Effector CD4-positive, alpha-beta T cell (primary cell): Measurements from ENCODE around the gene WDR53.
"Not testable (repeated sequence)": the region's sequence is repeated elsewhere in the genome, so short reads cannot be mapped to it uniquely, and the experiment has no call there.

Experiments used
- DNase-seq: peaks from one replicate; pipeline ENCODE4 v3.0.0-alpha.2; 2020

Gene WDR53

DNA sequence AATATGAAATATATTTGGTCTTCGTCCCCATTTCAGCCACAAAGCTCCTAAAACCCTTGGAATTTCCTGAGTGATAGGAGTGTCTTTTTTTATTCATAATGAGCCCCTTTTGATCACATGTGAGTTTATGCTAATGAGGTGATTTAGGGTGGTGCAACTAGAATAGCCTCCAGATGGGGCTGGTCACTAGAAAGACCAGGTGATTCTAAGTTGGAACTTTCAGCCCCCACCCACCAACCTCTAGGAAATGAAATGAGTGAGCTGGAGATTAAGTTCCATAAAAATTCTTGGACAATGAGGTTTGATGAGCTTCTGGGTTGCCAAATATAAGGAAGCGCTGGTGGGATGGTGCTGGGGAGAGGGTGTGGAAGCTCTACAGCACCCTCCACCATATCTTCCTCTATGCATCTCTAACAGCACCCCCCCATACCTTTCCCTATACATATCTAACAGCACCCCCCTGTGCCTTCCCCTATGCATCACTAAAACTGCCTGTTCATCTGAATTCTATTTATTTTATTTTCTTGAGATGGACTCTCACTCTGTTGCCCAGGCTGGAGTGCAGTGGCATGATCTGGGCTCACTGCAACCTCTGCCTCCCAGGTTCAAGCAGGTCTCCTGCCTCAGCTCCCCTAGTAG is 51.1 kb downstream of the WDR53 start:
- no peak for DNase-seq

DNA sequence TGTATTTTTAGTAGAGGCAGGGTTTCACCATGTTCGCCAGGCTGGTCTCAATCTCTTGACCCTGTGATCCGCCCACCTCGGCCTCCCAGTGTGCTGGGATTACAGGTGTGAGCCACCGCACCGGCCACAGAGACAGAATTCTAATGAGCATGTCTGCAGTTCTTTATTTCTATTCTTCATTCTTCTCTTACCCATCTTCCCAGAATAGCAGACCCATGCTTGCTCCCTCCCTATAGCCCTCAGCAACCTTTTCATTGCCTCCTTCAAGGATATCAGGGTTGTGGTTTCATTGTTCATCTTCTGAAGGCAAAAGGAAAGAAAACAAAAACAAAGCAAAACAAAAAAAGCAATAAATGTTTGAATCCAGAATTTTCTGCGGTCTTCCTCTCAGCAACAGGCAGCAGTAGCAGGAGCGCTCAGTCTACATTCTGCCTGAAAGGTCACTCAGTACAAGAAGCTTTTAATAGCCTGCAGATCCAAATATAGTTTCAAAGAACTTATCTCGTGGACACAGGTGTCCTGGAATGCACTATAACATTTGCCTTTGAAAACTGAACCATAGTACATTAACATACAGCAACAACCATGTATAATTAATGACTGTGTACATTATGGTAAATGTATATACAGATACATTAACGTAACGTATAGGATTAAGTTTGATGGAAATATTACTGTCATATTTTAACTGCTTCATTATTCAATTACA is 53.3 kb downstream of the WDR53 start, which contains the start of gene SMCO1:
TSS of gene SMCO1 (minus strand) at position 434 of the 709 bp plus-strand sequence. CDS start at position 297, 137 bp downstream.
- DNase-seq = no peak

GRCh38 chr3:196514350-196514716 is 54.0 kb downstream of the WDR53 start:
- DNase-seq = no peak

GRCh38 chr3:196513697-196514349 is 54.5 kb downstream of the WDR53 start:
- no peak for DNase-seq

DNA sequence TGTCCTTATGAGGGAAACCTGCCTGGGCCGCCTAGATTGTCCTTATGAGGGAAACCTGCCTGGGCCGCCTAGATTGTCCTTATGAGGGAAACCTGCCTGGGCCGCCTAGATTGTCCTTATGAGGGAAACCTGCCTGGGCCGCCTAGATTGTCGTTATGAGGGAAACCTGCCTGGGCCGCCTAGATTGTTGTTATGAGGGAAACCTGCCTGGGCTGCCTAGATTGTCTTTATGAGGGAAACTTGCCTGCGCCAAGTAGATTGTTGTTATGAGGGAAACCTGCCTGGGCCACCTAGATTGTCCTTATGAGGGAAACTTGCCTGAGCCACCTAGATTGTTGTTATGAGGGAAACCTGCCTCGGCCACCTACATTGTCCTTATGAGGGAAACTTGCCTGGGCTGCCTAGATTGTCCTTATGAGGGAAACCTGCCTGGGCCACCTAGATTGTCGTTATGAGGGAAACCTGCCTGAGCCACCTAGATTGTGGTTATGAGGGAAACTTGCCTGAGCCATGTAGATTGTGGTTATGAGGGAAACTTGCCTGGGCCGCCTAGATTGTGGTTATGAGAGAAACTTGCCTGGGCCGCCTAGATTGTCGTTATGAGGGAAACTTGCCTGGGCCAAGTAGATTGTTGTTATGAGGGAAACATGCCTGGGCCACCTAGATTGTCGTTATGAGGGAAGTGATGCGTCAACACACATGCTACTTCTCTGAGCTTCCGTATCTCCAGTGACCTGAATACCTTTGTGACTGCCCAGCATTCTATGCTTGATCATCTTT is 56.5 kb downstream of the WDR53 start:
- DNase-seq = not testable (repeated sequence)

GRCh38 chr3:196511108-196511507 is 57.2 kb downstream of the WDR53 start:
- DNase-seq = not testable (repeated sequence)

DNA sequence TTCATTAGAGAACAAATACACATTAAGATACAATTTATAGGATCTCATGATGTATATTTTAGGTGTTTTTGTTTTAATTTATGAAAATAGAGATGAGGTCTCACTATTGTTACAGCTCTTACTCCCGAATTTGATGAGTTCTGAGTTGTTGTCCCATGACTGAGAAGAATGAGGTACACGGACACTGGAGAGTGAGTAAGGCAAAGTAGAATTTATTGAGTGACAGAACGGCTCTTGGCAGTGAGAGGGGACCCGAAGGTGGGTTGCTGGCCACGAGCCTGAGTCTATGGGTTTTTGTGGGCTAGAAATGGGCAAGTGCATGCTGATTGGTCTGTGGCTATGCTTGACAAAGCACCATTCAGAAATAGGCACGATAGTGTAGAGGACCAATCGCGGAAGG is 61.7 kb downstream of the WDR53 start:
- no peak for DNase-seq

- no peak for DNase-seq
These were observed 63.8 kb downstream of the WDR53 start for GRCh38 chr3:196504556-196504955.
